ENCODE data around the gene AUNIP.
A peak's percentile ranks its signal among the peaks of the same experiment; 100 is the strongest.

The AUNIP gene

GRCh38 chr1:25809283-25809926 lies 49.9 kb downstream of the AUNIP start:
- no peak for DNase-seq (ENCODE audit: low read depth in 2 of 2)

DNA sequence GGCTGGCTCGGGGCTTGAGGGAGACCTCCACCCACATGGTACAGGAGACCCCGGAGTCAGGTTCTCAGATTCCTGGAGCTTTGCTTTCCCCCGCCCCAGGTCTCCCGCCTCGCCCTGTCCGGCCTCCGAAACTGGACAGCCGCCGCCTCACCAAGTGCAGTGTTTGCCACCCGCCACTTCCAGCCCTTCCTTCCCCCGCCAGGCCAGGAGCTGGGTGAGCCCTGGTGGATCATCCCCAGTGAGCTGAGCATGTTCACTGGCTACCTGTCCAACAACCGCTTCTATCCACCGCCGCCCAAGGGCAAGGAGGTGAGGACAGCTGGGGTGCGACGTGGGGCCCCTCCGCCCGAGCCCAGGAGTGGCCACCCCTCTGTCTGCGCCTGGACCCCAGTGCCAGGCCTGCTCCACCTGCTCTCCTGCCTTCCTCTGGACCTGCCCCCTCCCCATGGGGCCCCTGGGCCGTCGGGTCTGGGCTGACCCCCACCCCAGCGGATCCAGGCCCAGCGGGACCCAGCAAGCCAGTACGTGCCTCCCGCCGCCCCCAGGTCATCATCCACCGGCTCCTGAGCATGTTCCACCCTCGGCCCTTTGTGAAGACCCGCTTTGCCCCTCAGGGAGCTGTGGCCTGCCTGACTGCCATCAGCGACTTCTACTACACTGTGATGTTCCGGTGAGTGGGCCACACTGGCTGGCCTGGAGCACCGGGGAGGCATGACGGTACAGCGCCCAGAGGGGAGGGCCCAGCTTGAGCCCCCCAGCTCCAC lies 50.6 kb downstream of the AUNIP start:
- DNase-seq (ENCODE audit: low read depth in 2 of 2): no peak

GRCh38 chr1:25807480-25808390 lies 51.5 kb downstream of the AUNIP start:
- DNase-seq (ENCODE audit: low read depth in 2 of 2): no peak

DNA sequence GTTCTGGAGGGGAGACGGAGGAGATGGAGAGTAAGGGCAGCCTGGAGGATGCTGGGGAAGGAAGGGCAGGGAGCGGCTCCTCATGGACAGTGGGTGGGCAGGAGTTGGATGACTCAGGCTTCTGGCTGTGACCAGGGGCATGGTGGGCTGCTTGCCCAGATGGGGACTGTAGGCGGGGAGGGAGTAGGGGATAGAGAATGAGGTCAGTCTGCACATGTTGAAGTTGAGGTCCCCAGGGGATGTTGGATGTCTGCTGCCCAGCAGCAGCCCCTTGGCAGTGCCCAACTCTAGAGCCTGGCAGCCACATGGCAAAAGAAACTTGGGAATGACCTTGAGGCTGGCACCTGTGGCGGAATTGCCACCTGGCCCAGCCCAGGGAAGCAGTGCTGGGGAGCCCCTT lies 52.8 kb downstream of the AUNIP start:
- DNase-seq (ENCODE audit: low read depth in 2 of 2): no peak

DNA sequence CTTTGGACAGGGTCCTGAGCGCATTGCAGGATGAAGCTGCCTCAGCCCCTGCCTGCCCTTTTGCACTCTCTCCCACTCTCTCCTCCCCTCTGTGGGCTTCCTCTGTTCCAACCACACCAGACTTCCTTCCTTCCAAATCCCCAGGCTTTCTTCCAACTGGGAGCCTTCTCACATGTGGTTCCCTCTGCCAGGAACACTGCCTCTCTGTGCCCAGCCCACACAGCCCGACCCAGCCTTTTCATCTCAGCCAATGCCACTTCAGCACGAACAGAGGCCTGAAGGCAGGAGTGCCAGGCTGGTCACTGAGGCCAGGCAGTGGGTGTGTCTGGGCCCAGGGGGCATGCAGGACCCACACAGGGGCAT lies 53.4 kb downstream of the AUNIP start:
- DNase-seq (ENCODE audit: low read depth in 2 of 2): no peak

GRCh38 chr1:25804964-25805862 lies 54.0 kb downstream of the AUNIP start:
- no peak for DNase-seq (ENCODE audit: low read depth in 2 of 2)

DNA sequence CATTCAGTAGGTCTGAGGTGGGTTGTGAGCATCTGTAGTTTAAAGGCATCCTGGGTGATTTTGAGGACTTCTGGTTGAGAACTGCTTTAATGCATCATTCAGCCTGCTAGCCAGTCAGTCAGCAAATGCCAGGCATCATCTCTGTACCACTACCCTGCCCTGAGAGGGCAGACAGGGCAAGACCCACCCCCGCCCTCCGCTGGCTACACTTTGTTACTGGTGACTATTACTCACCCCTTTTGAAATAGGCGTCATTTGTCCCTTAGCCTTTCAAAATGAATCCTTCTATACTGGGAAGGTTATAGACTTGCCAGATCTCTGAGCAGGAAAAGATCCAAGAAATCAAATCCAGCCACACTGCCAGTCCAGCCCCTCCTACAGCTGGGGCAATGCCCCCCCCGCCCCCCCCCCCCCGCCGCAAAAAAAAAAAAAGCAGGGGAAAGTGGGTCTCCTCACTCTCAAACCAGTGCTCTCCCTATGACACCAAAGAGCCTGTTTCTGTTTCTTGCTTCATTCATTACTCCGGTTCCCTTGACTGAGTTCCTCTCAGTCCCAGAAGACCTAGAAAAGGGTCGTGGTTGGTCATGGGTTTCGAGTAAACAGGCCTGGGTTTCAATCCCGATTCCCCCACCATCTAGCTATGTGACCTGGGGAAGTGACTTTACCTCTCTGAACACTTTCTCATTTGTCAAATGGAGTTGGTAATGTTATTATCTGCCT lies 54.9 kb downstream of the AUNIP start:
- no peak for DNase-seq (ENCODE audit: low read depth in 2 of 2)

- no peak for DNase-seq (ENCODE audit: low read depth in 2 of 2)
These were observed 55.9 kb downstream of the AUNIP start for GRCh38 chr1:25803368-25803767.

GRCh38 chr1:25802915-25803314 lies 56.3 kb downstream of the AUNIP start:
- DNase-seq (ENCODE audit: low read depth in 2 of 2): no peak

DNA sequence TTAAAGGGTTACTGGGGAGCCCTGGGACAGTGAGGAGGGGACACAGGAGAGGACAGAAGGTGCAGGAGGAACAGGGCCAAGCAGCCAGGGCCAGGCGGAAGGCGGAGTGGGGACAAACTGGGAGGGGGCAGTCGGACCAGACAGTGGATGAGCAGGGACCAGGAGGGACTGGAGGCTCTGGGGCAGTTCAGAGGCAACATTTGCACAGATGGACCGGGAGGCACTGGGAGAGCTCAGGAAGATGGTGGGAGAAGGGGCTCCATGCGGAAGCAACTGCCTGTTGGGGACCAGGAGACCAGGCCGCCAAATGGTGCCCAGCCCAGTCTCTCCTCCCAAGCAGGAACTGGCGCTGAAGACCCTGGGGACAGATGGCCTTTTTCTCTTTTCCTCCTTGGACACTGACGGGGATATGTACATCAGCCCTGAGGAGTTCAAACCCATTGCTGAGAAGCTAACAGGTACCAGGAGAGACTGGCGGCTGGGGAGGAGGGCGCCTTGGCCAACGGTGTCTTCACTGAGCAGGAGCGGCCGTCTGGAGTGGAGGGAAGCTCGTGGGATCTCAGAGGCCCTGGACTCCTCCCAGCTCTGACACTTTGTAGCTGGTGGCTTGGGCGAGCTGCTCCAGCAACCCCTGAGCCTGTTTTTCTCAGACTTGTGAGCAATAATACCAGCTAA lies 58.4 kb downstream of the AUNIP start:
- DNase-seq (ENCODE audit: low read depth in 2 of 2): no peak

GRCh38 chr1:25799935-25800702 lies 59.1 kb downstream of the AUNIP start, which contains the start of gene SELENON:
SELENON (plus strand) TSS chr1:25800193; CDS start chr1:25800231, 38 bp downstream.
- no peak for DNase-seq (ENCODE audit: low read depth in 2 of 2)

DNA sequence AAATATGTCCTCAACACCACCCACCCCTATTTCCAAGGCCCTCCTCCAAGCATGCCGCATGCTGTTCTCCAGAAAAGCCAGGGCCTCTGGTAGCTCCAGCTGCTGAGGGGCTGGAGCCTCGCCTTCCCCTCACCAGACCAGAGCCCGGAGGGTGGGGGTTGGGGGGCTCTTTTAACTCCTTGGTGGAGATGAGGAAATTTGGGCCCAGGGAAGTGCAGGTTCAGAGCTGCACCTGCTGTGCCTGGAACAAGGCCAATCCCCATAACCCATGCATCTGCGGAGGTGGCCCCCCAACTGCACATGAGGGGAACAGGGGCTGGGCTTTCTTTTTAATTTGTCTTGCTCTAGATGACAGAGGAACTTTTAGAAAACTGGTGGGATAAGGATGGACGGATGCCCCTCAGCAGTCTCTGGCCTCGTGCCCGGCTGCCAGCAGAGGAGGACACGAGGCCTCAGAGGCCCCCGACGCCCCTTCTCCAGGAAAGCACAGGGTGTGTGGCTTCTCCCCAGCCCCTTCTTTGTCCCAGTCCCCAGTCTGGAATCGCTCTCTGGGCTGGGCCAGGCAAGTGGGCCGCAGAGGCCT lies 59.8 kb downstream of the AUNIP start:
- DNase-seq (ENCODE audit: low read depth in 2 of 2): no peak

DNA sequence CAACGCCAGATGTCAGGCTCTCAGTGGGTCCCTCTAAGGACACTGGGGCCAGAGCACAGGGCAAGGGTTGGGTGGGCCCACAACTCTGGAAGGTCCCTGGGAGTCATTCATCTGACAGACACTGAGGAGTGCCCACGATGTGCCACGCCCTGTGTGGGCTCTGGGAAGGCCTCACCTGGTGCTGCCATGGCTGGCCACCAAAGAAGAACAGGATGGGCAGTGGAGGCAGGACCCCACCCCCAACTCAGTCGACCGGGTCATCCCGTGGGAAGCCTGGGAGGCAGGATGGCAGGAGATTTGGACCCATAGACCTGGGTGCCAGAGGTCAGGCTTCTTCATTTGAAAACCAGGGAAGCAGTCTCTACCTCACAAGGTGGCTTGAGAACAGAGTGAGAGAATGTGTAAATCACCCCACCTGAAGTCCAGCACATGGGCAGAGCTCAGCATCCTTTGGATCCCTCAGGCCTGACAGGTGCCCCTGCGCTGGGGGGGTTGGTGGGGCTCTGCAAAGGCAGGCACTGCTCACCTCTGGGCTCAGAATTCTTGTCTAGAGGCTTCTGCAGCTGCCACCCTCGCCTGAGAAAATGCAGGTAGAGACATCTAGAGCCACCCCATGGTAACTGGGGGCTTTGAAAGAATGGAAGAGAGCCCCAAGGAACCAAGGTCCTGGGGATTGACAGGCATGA lies 60.4 kb downstream of the AUNIP start:
- no peak for DNase-seq (ENCODE audit: low read depth in 2 of 2)

DNA sequence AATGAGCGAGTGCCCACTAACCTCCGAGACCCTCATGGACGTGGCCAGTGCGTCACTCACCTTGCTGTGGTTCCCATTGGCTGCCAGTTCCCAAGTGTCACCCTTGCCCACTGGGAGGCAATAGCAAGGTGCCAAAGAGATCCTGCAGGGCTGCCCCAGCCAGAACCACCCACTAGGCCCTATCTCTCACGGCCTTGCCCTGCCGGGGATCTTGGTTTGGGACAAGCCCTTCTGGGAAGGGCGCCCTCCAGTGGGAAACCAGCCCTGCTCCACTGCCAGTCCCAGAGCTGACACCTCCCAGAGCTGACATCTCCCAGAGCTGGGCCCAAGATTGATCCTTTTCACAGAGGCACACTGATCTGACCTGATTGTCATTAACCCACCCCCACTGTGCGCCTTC lies 61.3 kb downstream of the AUNIP start:
- DNase-seq (ENCODE audit: low read depth in 2 of 2): no peak

GRCh38 chr1:25796811-25797458 lies 62.3 kb downstream of the AUNIP start:
- DNase-seq (ENCODE audit: low read depth in 2 of 2): peak; percentile 75 to 81

DNA sequence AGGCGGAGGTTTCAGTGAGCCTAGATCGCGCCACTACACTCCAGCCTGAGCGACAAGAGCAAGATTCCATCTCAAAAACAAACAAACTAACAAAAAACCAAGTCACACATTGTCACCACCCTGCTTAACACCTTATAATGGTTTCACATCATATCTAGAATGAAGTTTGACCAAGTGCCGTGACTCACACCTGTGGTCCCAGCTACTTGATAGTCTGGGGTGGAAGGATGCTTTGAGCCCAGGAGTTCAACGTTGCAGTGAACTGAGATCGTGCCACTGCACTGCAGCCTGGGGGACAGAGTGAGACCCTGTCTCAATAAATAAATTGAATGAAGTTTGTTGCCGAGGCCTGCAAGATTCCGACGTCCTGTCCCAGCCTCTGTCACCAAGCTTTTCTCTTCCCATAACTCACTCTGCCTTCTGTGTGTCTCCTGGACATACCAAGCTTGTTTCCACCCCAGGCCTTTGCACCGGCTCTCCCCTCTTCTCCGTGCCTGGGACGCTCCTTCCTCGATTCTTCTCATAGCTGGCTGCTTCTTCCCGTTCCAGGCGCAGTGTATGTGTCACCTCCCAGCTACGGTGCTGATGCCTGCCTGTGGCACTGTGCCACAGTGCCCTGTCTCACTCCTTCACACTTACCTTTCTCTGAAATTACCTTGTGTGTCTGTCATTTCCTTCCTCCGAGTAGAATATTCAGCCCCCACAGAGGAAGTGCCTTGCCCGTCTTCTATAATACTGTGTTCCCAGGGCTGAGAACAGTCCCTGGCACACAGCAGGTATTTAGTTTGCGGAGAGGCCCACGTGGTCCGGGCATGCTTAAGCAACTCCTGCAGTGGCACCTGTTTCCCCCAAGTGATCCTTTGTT lies 63.1 kb downstream of the AUNIP start:
- no peak for DNase-seq (ENCODE audit: low read depth in 2 of 2)

DNA sequence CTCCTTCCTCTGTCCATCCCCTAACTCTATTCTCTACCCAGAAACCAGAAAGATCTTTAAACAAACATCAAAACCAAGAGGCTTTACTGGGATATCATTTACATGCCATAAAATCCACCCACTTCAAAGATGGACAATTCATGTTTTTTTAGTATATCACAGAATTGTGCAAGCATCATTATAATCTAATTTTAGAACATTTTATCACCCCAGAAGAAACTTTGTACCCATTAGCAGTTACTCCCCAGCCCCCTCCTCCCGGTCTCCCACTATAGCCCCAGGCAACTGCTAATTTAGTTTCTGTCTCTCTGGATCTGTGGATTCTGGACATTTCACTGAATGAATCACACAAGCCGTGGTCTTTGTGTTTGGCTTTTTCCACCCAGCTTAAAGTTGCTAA lies 64.0 kb downstream of the AUNIP start:
- no peak for DNase-seq (ENCODE audit: low read depth in 2 of 2)
